OCI-LY7 (cell line): ENCODE results near the gene RNF214. TPM values are rescaled to one million over a fixed set of nuclear protein-coding genes. Genes with fewer than 3 reads are reported as not detected.
A peak's percentile ranks its signal among the peaks of the same experiment; 100 is the strongest.

Experiments used
- BruUV-seq: library from RNA; stranded (reverse); fragments of 400-500 nt; replicated peaks from 2 replicates; lab custom pipeline; 2021; lab: Mats Ljungman, UMichigan
- CTCF ChIA-PET: fragments of 300-600 bp; sonication (Branson Sonifier 250); formaldehyde crosslinking; loops from one replicate; lab custom pipeline; 2022; ENCODE audit warnings: antibody characterized with exemption; ENCODE audit not compliant: unreplicated experiment; lab: Charles Lee
- POLR2A ChIA-PET: fragments of 300-600 bp; sonication (Branson Sonifier 250); formaldehyde crosslinking; loops from one replicate; lab custom pipeline; 2022; ENCODE audit warnings: antibody characterized with exemption; lab: Charles Lee
- DNase-seq: peaks from one replicate; pipeline ENCODE4 v3.0.0-alpha.2; 2015; ENCODE audit warnings: low spot score
- H2AFZ ChIP-seq: fragments of 200-600 bp; sonication (generic), shearing (Covaris generic); 2 replicates; pipeline ENCODE4 v1.6.1; 2014; ENCODE audit warnings: mild to moderate bottlenecking, antibody characterized with exemption, low read length, moderate library complexity
- H3K27ac ChIP-seq: fragments of 200-600 bp; sonication (generic); 2 replicates; pipeline ENCODE4 v1.5.1; 2014; ENCODE audit warnings: mixed run types, low read depth, mild to moderate bottlenecking, moderate library complexity, low read length, inconsistent platforms; ENCODE audit not compliant: poor library complexity, severe bottlenecking
- H3K36me3 ChIP-seq: fragments of 200-600 bp; sonication (generic); 2 replicates; pipeline ENCODE4 v1.6.1; 2014; ENCODE audit warnings: mild to moderate bottlenecking, antibody characterized with exemption, low read length, moderate library complexity, mixed read lengths; ENCODE audit not compliant: insufficient read depth
- H3K4me1 ChIP-seq: fragments of 200-600 bp; sonication (generic); 2 replicates; pipeline ENCODE4 v1.5.1; 2014; ENCODE audit warnings: mild to moderate bottlenecking, low read length; ENCODE audit not compliant: insufficient read depth, poor library complexity, severe bottlenecking
- H3K4me2 ChIP-seq: fragments of 200-600 bp; sonication (generic); 2 replicates; pipeline ENCODE4 v1.6.1; 2014; ENCODE audit warnings: mild to moderate bottlenecking, low read length
- H3K4me3 ChIP-seq: fragments of 200-600 bp; sonication (generic); 2 replicates; pipeline ENCODE4 v1.5.1; 2014; ENCODE audit warnings: mild to moderate bottlenecking, low read depth, low read length; ENCODE audit not compliant: poor library complexity, severe bottlenecking
- H3K79me2 ChIP-seq: fragments of 200-600 bp; sonication (generic); 2 replicates; pipeline ENCODE4 v1.6.1; 2016; ENCODE audit warnings: low read depth, mild to moderate bottlenecking, low read length, moderate library complexity, mixed read lengths; ENCODE audit not compliant: insufficient read depth
- H3K9me2 ChIP-seq: fragments of 200-600 bp; sonication (generic); 2 replicates; pipeline ENCODE4 v1.6.1; 2016; ENCODE audit warnings: mild to moderate bottlenecking, low read length, mixed read lengths; ENCODE audit not compliant: insufficient read depth
- H3K9me3 ChIP-seq: fragments of 200-600 bp; sonication (generic); 2 replicates; pipeline ENCODE4 v1.6.1; 2014; ENCODE audit warnings: mild to moderate bottlenecking, mixed run types, low read length, mixed read lengths
- H4K20me1 ChIP-seq: fragments of 200-600 bp; sonication (generic); 2 replicates; pipeline ENCODE4 v1.6.1; 2014; ENCODE audit warnings: mild to moderate bottlenecking, antibody characterized with exemption, low read length, moderate library complexity, mixed read lengths; ENCODE audit not compliant: insufficient read depth
- EZH2phosphoT487 ChIP-seq: fragments of 200-600 bp; sonication (generic); IDR thresholded peaks from 2 replicates; pipeline ENCODE4 v1.6.1; 2018; ENCODE audit warnings: low read depth, borderline replicate concordance, mild to moderate bottlenecking, mixed run types, antibody characterized with exemption, low read length, moderate library complexity, mixed read lengths
- intact Hi-C: fragments of 100-400 bp; cut with micrococcal nuclease; formaldehyde crosslinking; loops from one replicate; pipeline ENCODE4 v1.10.0; 2022; ENCODE audit not compliant: unreplicated experiment
- total RNA-seq, 2 experiments: library from RNA; depleted of rRNA in 1 of 2; stranded (reverse); fragments of >200 nt in 1 of 2; shearing (Covaris generic) in 1 of 2; gene quantifications; 2 replicates each; pipeline ENCODE4 v1.2.3, GENCODE V29; 2014 to 2022
- TF ChIP-seq, protein P1 (sequence below): fragments of 200-600 bp; sonication (generic); conservative IDR thresholded peaks from 2 replicates; pipeline ENCODE4 v1.5.1; 2014; ENCODE audit warnings: mild to moderate bottlenecking, antibody characterized with exemption, low read length, moderate library complexity, mixed read lengths

RNF214 gene
- total RNA-seq, 2 experiments from 2014 or later, result 11.2 to 30.2 TPM

DNA sequence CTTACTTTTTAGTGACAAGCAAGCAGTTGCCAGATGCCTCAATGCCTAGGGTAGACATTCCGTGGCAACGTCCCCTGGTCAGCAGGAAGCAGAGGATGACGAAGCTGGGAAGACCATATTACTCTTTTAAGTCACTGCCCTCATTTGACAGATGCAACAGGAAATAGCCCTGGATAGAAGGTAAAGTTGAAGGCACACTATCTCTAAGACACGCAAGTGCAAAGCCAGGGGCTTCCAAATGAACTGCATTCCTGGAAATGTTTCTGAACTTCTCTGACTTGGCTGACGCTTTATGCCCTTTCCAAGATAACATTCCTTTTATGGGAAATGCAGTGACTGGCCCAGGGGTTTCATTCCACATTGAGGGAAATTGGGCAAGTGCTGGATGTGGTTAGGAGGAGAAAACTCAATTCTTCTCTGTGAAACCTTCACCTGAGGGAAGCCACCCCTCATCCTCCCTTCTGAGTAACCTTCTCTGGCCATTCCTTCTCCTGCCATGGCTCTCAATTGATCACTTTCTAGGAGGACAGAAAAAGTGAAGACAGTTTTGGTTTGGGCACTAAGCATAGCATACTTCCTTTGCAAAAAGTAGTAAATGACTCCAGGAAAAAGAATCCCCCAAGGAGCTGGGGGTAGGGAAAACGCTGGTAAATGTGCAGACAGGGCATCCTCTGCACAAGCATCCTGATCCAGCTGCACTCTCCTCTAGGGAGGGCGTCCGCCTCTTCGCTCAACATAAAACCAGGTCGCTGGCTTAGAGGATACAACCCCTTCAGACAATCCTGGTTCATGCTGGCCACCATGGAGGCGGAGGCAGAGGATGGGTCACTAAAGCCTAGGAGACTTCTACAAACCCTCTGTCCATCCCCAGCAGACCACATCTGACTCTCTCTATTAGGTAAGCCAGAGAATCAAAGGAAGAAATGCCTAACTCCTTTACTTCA lies 15.1 kb upstream of the RNF214 start:
- H2AFZ ChIP-seq, result no peak overlapping the region
- no peak for DNase-seq
- ChIA-PET POLR2A (no interaction called here), CTCF (no interaction called here)
- no peaks in the 10 kb centered on the region for H4K20me1 ChIP-seq
- TF ChIP-seq, protein P1, sequence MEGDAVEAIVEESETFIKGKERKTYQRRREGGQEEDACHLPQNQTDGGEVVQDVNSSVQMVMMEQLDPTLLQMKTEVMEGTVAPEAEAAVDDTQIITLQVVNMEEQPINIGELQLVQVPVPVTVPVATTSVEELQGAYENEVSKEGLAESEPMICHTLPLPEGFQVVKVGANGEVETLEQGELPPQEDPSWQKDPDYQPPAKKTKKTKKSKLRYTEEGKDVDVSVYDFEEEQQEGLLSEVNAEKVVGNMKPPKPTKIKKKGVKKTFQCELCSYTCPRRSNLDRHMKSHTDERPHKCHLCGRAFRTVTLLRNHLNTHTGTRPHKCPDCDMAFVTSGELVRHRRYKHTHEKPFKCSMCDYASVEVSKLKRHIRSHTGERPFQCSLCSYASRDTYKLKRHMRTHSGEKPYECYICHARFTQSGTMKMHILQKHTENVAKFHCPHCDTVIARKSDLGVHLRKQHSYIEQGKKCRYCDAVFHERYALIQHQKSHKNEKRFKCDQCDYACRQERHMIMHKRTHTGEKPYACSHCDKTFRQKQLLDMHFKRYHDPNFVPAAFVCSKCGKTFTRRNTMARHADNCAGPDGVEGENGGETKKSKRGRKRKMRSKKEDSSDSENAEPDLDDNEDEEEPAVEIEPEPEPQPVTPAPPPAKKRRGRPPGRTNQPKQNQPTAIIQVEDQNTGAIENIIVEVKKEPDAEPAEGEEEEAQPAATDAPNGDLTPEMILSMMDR, result no peak
- H3K79me2 ChIP-seq, result no peaks in the 10 kb centered on the region
- H3K4me1 ChIP-seq, result no peaks in the 10 kb centered on the region
- BruUV-seq, result TSS peak; percentile 24
- intact Hi-C loops, result no loop called here
- H3K4me3 ChIP-seq, result no peak overlapping the region
- H3K9me2 ChIP-seq, result no peaks in the 10 kb centered on the region
- no peaks in the 10 kb centered on the region for H3K9me3 ChIP-seq
- H3K27ac ChIP-seq, result no peak overlapping the region
- peaks cover 88% of the 10 kb centered on the region for H3K36me3 ChIP-seq
- no peak overlapping the region for H3K4me2 ChIP-seq

DNA sequence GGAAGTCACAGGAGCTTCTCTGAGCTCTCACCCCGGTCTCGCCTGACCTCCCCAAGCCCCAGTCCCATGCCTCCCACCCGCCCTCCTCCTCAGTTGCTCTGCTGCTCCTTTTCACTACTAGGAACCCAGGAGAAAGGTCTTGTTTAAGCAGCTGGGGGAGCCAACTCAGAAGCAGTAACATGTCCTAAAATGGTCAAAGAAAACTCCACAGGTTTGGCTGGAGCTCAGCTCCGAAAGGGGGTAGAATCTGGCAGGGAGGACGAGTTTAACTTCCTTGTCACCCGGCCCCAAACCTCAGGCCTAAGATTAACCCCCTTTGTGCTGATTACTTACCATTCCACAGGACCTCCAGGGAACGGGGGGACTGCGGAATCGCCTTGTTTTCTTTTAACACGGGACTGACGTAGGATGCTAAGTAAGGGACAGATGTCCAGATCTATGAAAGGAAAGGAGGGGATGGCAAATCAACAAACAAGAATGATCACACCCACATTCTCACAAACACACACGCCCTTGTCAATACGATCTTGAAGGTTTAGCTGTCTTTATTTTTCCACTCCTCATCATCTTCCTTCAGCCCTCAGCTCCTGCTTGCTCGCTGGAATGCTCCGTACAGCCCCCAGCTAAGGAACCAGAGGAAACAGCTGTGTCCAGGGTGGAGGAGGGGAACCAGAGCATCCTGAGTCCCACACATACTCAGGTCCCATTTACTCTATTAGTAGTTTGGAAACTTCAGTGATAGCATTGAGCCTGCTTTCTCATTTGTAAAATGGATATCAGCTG lies 14.1 kb upstream of the RNF214 start:
- no peak overlapping the region for H3K27ac ChIP-seq
- H2AFZ ChIP-seq, result no peak overlapping the region
- no peaks in the 10 kb centered on the region for H3K79me2 ChIP-seq
- H3K36me3 ChIP-seq, result peaks cover 88% of the 10 kb centered on the region
- no peaks in the 10 kb centered on the region for H3K9me2 ChIP-seq
- BruUV-seq, result no TSS peak
- H3K9me3 ChIP-seq, result no peaks in the 10 kb centered on the region
- H3K4me1 ChIP-seq, result no peaks in the 10 kb centered on the region
- TF ChIP-seq, protein P1, result no peak
- no peak for TF ChIP-seq EZH2phosphoT487
- no peak overlapping the region for H3K4me3 ChIP-seq
- intact Hi-C loops, result no loop called here
- ChIA-PET CTCF (no interaction called here), POLR2A (interaction anchor here (0.5 to 0.7 kb wide), 2 partner anchors 50 to 139 kb away, joined by 4 to 6 read pairs; no protein-coding TSS in a partner anchor)
- no peak for DNase-seq
- H4K20me1 ChIP-seq, result no peaks in the 10 kb centered on the region
- no peak overlapping the region for H3K4me2 ChIP-seq
